Fibroblast of lung (primary cell): ENCODE results near the gene DIS3L.

Source experiments
- EZH2 ChIP-seq: IDR thresholded peaks from 2 replicates; pipeline ENCODE4 v1.5.1; 2012; ENCODE audit warnings: low read length, control low read depth, mild to moderate bottlenecking; ENCODE audit errors: missing control alignments
- TF ChIP-seq, protein P1 (sequence below), 2 donors: IDR thresholded peaks in 1 of 2; conservative IDR thresholded peaks in 1 of 2; 1 replicate in 1 of 2; 2 replicates in 1 of 2; pipeline ENCODE4 v1.5.1; 2011 to 2012; ENCODE audit warnings: low read length in 2 of 2, control low read depth in 1 of 2, inconsistent platforms in 1 of 2, low read depth in 1 of 2, mild to moderate bottlenecking in 1 of 2

DNA sequence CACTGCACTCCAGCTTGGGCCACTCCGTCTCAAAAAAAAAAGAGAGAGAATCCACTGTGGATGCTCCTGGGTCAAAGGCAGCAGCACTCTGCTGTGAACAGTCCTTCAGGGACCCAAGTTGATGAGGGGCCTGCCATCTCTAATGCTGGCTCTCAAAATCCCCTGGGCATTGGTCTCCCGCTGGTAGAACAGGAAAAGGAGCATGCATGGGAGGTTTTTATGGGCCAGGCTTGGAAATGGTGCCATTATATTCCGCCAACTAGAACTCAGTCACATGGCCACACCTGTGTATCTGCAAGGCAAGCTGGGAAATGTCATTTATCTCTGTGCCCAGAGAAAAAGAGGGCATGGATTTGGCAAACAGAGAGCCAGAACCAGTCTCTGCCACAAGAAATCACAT, 3.4 kb upstream of the DIS3L start:
- TF ChIP-seq EZH2: no peak
- TF ChIP-seq, protein P1, sequence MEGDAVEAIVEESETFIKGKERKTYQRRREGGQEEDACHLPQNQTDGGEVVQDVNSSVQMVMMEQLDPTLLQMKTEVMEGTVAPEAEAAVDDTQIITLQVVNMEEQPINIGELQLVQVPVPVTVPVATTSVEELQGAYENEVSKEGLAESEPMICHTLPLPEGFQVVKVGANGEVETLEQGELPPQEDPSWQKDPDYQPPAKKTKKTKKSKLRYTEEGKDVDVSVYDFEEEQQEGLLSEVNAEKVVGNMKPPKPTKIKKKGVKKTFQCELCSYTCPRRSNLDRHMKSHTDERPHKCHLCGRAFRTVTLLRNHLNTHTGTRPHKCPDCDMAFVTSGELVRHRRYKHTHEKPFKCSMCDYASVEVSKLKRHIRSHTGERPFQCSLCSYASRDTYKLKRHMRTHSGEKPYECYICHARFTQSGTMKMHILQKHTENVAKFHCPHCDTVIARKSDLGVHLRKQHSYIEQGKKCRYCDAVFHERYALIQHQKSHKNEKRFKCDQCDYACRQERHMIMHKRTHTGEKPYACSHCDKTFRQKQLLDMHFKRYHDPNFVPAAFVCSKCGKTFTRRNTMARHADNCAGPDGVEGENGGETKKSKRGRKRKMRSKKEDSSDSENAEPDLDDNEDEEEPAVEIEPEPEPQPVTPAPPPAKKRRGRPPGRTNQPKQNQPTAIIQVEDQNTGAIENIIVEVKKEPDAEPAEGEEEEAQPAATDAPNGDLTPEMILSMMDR (conservative IDR thresholded peaks at IDR 0.05 in 1 of 2, IDR thresholded peaks at IDR 0.05 in 1 of 2; ENCODE audit: low read depth in 1 of 2, low read length in 2 of 2): no peak
